SH-SY5Y (cell line): ENCODE data around the gene FAM234A.

ENCODE experiments used
- GATA2 ChIP-seq: IDR thresholded peaks from 2 replicates; pipeline ENCODE4 v1.6.1; 2011; ENCODE audit warnings: mild to moderate bottlenecking, low read depth, low read length
- GATA3 ChIP-seq: IDR thresholded peaks from 2 replicates; pipeline ENCODE4 v1.6.1; 2011; ENCODE audit warnings: low read depth, mild to moderate bottlenecking, low read length, moderate library complexity

DNA sequence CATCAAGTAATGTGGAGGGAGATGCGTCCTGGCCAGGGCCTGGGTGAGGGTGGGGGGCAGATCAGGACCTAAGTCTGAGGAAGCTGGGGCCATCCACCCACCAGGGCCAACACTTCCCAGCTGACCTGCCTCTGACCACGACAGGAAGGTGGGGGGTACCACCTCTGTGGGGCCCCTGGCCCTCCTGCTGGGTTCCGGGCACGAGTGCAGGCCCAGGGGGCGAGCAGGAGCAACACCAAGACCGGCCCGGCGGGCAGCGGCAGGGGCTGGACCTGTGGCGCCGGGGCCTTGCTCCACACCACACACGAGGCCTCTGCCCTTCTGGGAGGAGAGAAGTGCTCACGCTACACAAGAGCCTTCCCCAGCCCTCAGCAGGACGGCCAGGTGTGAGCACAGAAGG lies 61.7 kb downstream of the FAM234A start:
- no peak for TF ChIP-seq GATA3
- TF ChIP-seq GATA2 = no peak
